ENCODE results near the gene XCR1. TPM values are rescaled to one million over a fixed set of nuclear protein-coding genes. Genes with fewer than 3 reads are reported as not detected.

The XCR1 gene
- total and polyA plus RNA-seq, 4 donors: 0.04 to 1.1 (median 0.31) TPM

- no peak for TF ChIP-seq CTCF (IDR thresholded peaks at IDR 0.05; ENCODE audit: control extremely low read depth, extremely low read depth)
- peak in 2 of 3 donors; percentile 11 to 23 for DNase-seq
- Histone ChIP-seq H3K9me3 (ENCODE audit: control insufficient read depth in 4 of 4, insufficient read depth in 3 of 4, low read length in 3 of 4) (no peaks in the 10 kb centered on the region), H3K4me1 (ENCODE audit: control insufficient read depth in 5 of 5, insufficient read depth in 5 of 5, low read length in 5 of 5) (peaks cover 28 to 53% (median 40%) of the 10 kb centered on the region in 5 donors), H3K9ac (ENCODE audit: insufficient read depth in 1 of 2, low read length in 2 of 2) (no peak overlapping the region), H3K27ac (ENCODE audit: low read depth in 1 of 2, low read length in 1 of 2) (peak overlapping the region; percentile 84 to 94), H3K36me3 (ENCODE audit: control insufficient read depth in 4 of 4, insufficient read depth in 4 of 4, low read length in 4 of 4) (peaks cover 9 to 21% (median 16%) of the 10 kb centered on the region in 4 donors), H3K4me3 (no peak overlapping the region), H3K27me3 (ENCODE audit: control insufficient read depth in 3 of 3, insufficient read depth in 3 of 3, low read length in 2 of 3) (no peaks in the 10 kb centered on the region)
- WGBS, 2 donors: 57 to 70% methylated on average over 5 of the region's 5 CpGs
- ATAC-seq (ENCODE audit: insufficient read depth, low FRiP score): peak; percentile 76
Measured at GRCh38 chr3:45986303-45986982, 40.8 kb downstream of the XCR1 start.

- DNase-seq: peak in 2 of 3 donors; percentile 55 to 59
- TF ChIP-seq CTCF (IDR thresholded peaks at IDR 0.05; ENCODE audit: control extremely low read depth, extremely low read depth): no peak
- Histone ChIP-seq H3K27ac (ENCODE audit: low read depth in 1 of 2, low read length in 1 of 2) (peak overlapping the region; percentile 84 to 94), H3K4me1 (ENCODE audit: control insufficient read depth in 5 of 5, insufficient read depth in 5 of 5, low read length in 5 of 5) (peaks cover 28 to 53% (median 38%) of the 10 kb centered on the region in 5 donors), H3K4me3 (no peak overlapping the region), H3K9me3 (ENCODE audit: control insufficient read depth in 4 of 4, insufficient read depth in 3 of 4, low read length in 3 of 4) (no peaks in the 10 kb centered on the region), H3K9ac (ENCODE audit: insufficient read depth in 1 of 2, low read length in 2 of 2) (no peak overlapping the region), H3K27me3 (ENCODE audit: control insufficient read depth in 3 of 3, insufficient read depth in 3 of 3, low read length in 2 of 3) (no peaks in the 10 kb centered on the region), H3K36me3 (ENCODE audit: control insufficient read depth in 4 of 4, insufficient read depth in 4 of 4, low read length in 4 of 4) (peaks cover 9 to 28% (median 20%) of the 10 kb centered on the region in 4 donors)
- ATAC-seq (ENCODE audit: insufficient read depth, low FRiP score): no peak
- 82 to 87% methylated on average over 13 of the region's 13 CpGs for WGBS, 2 donors
Measured at GRCh38 chr3:45985532-45986302, 41.6 kb downstream of the XCR1 start.

GRCh38 chr3:45984331-45985312, 42.7 kb downstream of the XCR1 start:
- H3K9ac ChIP-seq (ENCODE audit: insufficient read depth in 1 of 2, low read length in 2 of 2): no peak overlapping the region
- H3K27me3 ChIP-seq (ENCODE audit: control insufficient read depth in 3 of 3, insufficient read depth in 3 of 3, low read length in 2 of 3): no peaks in the 10 kb centered on the region
- WGBS, 2 donors: 81 to 89% methylated on average over 8 of the region's 8 CpGs
- H3K4me1 ChIP-seq (ENCODE audit: control insufficient read depth in 5 of 5, insufficient read depth in 5 of 5, low read length in 5 of 5): peaks cover 28 to 47% (median 38%) of the 10 kb centered on the region in 5 donors
- peak overlapping the region; percentile 84 to 94 for H3K27ac ChIP-seq (ENCODE audit: low read depth in 1 of 2, low read length in 1 of 2)
- DNase-seq (peak in 2 of 3 donors; percentile 48 to 50), ATAC-seq (ENCODE audit: insufficient read depth, low FRiP score) (no peak)
- H3K36me3 ChIP-seq (ENCODE audit: control insufficient read depth in 4 of 4, insufficient read depth in 4 of 4, low read length in 4 of 4): peaks cover 11 to 32% (median 20%) of the 10 kb centered on the region in 4 donors
- no peaks in the 10 kb centered on the region for H3K9me3 ChIP-seq (ENCODE audit: control insufficient read depth in 4 of 4, insufficient read depth in 3 of 4, low read length in 3 of 4)
- TF ChIP-seq CTCF (IDR thresholded peaks at IDR 0.05; ENCODE audit: control extremely low read depth, extremely low read depth): no peak
- no peak overlapping the region for H3K4me3 ChIP-seq

Measured in lung (tissue), 12 donors.